HCT116 (cell line): Measurements from ENCODE around the gene SLX9.

Source experiments
- EGR1 ChIP-seq: IDR thresholded peaks from 2 replicates; pipeline ENCODE4 v1.6.1; 2012; ENCODE audit warnings: low read depth
- POLR2A ChIP-seq: IDR thresholded peaks from 2 replicates; pipeline ENCODE4 v1.7.0; 2011; ENCODE audit warnings: borderline replicate concordance; ENCODE audit not compliant: insufficient read depth, insufficient read length; ENCODE audit errors: extremely low read depth
- POLR2AphosphoS5 ChIP-seq: IDR thresholded peaks from 2 replicates; pipeline ENCODE4 v1.6.1; 2011; ENCODE audit warnings: mild to moderate bottlenecking, low read depth, low read length, moderate library complexity
- YY1 ChIP-seq: IDR thresholded peaks from 2 replicates; pipeline ENCODE4 v1.6.1; 2011; ENCODE audit warnings: low read length, low read depth, moderate library complexity, mild to moderate bottlenecking; ENCODE audit not compliant: insufficient replicate concordance; ENCODE audit errors: extremely low read depth
- TF ChIP-seq, protein P1 (sequence below), 3 experiments: fragments of 200-600 bp in 1 of 3; sonication (generic) in 1 of 3; IDR thresholded peaks in 2 of 3; conservative IDR thresholded peaks in 1 of 3; 2 replicates each; pipeline ENCODE4 v1.5.1; 2012 to 2017; ENCODE audit warnings: low read depth in 2 of 3, low read length in 2 of 3, antibody characterized with exemption in 1 of 3, borderline replicate concordance in 1 of 3, control low read depth in 1 of 3, mild to moderate bottlenecking in 1 of 3, mixed read lengths in 1 of 3, mixed run types in 1 of 3, moderate library complexity in 1 of 3; ENCODE audit not compliant: insufficient read depth in 1 of 3

DNA sequence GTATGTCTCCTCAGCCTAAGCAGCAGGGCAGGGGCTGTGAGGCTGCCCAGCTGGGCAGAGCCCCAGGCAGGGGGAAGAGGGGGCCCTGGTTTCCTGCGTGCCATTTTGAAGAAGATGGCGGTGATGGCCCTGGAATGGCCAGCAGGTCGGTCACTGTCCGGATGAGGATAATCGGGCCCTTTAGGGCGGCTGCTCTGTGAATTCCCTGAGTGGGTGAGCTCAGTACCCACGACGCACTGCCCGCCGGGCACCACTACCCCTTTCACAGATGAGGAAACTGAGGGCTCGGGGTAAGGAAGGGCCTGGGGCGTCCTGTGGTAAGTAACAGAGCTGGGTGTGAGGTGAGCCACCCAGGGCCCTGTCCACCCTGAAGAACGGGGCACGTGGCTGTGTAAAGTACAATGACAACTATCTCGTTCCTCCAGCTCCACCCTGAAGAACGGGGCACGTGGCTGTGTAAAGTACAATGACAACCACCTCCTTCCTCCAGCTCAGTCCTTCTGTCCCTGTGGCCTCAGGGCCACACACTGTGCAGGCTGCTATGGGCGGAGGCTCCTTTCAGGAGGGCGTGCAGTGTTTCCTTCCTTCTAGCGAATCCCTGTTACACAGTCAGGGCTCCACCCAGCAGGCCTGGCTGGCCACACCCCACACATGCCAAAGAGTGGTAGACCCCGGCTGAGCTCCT, 42.4 kb upstream of the SLX9 start:
- TF ChIP-seq EGR1 (no peak), POLR2A (no peak), POLR2AphosphoS5 (no peak), YY1 (no peak)
- TF ChIP-seq, protein P1, sequence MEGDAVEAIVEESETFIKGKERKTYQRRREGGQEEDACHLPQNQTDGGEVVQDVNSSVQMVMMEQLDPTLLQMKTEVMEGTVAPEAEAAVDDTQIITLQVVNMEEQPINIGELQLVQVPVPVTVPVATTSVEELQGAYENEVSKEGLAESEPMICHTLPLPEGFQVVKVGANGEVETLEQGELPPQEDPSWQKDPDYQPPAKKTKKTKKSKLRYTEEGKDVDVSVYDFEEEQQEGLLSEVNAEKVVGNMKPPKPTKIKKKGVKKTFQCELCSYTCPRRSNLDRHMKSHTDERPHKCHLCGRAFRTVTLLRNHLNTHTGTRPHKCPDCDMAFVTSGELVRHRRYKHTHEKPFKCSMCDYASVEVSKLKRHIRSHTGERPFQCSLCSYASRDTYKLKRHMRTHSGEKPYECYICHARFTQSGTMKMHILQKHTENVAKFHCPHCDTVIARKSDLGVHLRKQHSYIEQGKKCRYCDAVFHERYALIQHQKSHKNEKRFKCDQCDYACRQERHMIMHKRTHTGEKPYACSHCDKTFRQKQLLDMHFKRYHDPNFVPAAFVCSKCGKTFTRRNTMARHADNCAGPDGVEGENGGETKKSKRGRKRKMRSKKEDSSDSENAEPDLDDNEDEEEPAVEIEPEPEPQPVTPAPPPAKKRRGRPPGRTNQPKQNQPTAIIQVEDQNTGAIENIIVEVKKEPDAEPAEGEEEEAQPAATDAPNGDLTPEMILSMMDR (IDR thresholded peaks at IDR 0.05 in 2 of 3, conservative IDR thresholded peaks at IDR 0.05 in 1 of 3; ENCODE audit: borderline replicate concordance in 1 of 3, insufficient read depth in 1 of 3, low read depth in 2 of 3, low read length in 2 of 3) = no peak
